Measurements from ENCODE around the gene CDC37.

DNA sequence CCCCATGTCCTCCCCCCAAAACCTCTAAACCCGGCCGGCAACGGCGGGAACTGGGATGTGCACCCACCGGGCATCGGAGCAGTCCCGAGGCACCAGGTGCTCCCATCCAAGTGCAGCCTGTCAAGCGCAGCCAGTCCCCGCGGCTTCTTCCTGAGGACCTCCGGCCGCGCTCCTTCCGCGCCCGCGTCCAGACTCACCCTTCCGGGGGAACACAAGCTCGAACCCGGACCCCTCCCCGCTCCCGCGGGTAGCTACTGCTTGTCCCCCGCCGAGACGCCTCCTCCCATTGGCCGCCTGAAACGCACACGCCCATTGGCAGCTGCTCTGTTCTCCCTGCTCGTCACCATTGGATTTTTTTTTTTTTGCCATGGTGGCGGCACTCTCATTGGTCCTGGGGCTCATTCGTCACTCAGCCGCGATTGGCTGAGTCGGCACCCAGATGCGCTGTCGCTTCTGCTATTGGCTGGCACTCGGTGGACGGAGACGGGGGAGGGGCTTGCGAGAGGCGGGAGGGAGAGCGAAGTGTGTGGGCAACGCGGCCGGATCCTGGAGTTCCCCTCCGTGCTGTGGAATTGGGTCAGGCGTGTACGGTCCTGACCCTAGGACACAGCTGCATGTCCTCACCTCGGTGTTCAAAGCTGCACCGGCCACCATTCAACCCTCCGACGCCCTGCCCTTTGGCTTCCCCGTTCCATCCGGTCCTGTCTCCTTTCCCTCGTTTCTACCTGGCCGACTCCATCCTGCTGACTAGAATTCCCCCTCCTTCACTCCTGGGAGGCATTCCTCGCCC is 22.8 kb downstream of the CDC37 start, which contains the start of gene TYK2:
- TF ChIP-seq, protein P1, sequence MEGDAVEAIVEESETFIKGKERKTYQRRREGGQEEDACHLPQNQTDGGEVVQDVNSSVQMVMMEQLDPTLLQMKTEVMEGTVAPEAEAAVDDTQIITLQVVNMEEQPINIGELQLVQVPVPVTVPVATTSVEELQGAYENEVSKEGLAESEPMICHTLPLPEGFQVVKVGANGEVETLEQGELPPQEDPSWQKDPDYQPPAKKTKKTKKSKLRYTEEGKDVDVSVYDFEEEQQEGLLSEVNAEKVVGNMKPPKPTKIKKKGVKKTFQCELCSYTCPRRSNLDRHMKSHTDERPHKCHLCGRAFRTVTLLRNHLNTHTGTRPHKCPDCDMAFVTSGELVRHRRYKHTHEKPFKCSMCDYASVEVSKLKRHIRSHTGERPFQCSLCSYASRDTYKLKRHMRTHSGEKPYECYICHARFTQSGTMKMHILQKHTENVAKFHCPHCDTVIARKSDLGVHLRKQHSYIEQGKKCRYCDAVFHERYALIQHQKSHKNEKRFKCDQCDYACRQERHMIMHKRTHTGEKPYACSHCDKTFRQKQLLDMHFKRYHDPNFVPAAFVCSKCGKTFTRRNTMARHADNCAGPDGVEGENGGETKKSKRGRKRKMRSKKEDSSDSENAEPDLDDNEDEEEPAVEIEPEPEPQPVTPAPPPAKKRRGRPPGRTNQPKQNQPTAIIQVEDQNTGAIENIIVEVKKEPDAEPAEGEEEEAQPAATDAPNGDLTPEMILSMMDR (optimal IDR thresholded peaks at IDR 0.05 in 1 of 3, IDR thresholded peaks at IDR 0.05 in 1 of 3, conservative IDR thresholded peaks at IDR 0.05 in 1 of 3; ENCODE audit: extremely low read depth in 1 of 3, insufficient read depth in 2 of 3, low read length in 3 of 3), result no peak
- no peak for TF ChIP-seq EZH2 (IDR thresholded peaks at IDR 0.05; ENCODE audit: low read length)
